ENCODE measurements around the gene QPRT.

DNA sequence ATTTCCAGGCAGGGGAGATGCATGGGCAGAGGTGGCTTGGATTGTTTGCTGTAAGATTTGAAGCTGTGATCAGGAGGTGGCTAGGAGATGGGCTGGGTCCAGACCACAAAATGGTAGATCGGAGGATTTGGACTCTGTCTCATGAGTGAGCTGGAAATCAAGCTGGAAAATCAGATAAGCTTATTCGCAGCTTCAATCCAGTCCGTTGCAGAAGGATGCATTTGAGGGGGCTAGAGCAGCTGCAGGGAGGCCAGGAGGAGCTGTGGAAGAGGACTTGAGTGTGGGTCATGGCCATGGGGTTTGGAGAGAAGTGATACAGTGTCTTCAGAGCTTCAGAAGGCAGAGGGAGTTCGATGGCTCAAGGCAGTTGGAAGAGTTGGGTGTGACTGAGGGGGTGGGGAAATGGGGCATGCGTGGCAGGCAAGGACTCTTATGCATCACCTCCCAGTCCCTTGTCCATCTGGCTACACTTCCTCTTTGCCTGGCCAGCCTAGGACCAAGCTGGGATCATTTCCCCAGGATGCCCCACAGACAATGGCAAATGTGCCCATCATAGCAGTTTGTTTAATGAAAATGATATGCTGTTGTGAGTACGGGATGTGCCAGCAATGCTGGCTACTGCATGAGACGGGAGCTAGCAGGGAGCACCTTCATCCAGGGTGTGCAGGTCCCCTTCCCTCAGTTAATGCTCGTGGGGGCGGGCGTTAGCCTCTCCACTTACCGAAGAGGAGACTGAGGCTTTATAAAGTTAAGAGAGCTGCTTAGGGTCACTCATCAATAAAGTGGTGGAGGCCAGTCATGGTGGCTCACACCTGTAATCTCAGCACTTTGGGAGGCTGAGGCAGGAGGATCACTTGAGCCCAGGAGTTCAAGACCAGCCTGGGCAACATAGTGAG lies 20.6 kb downstream of the QPRT start:
- TF ChIP-seq POLR2A (IDR thresholded peaks at IDR 0.05) (no peak), CTCF (IDR thresholded peaks at IDR 0.05) (no peak), POLR2AphosphoS5 (IDR thresholded peaks at IDR 0.05) (no peak)
